H9 (cell line): ENCODE results near the gene NUP107. TPM values are rescaled to one million over a fixed set of nuclear protein-coding genes. Genes with fewer than 3 reads are reported as not detected.

ENCODE experiments used
- DNase-seq: peaks from one replicate; pipeline ENCODE4 v3.0.0-alpha.2; 2017
- H2AFZ ChIP-seq: one replicate; pipeline ENCODE4 v1.6.1; 2013; ENCODE audit warnings: mild to moderate bottlenecking, low read length, control low read depth, moderate library complexity
- H2AK5ac ChIP-seq: 2 replicates; pipeline ENCODE4 v1.6.1; 2013; ENCODE audit warnings: low read length, control low read depth, mixed read lengths; ENCODE audit not compliant: insufficient read length
- H2BK120ac ChIP-seq: one replicate; pipeline ENCODE4 v1.6.1; 2013; ENCODE audit warnings: low read depth, mild to moderate bottlenecking, low read length, control low read depth, inconsistent platforms; ENCODE audit not compliant: poor library complexity, severe bottlenecking
- H2BK12ac ChIP-seq: 2 replicates; pipeline ENCODE4 v1.6.1; 2013; ENCODE audit warnings: low read length, control low read depth, mixed read lengths, low read depth; ENCODE audit not compliant: insufficient read length
- H2BK15ac ChIP-seq: 2 replicates; pipeline ENCODE4 v1.6.1; 2013; ENCODE audit warnings: low read depth, low read length, control low read depth
- H2BK20ac ChIP-seq: one replicate; pipeline ENCODE4 v1.6.1; 2013; ENCODE audit warnings: low read depth, mild to moderate bottlenecking, low read length, control low read depth, inconsistent platforms; ENCODE audit not compliant: poor library complexity, severe bottlenecking
- H2BK5ac ChIP-seq: 2 replicates; pipeline ENCODE4 v1.6.1; 2013; ENCODE audit warnings: low read length, control low read depth, mixed read lengths; ENCODE audit not compliant: insufficient read length
- H3K14ac ChIP-seq: 2 replicates; pipeline ENCODE4 v1.6.1; 2013; ENCODE audit warnings: low read length, control low read depth; ENCODE audit not compliant: insufficient read depth
- H3K18ac ChIP-seq: 2 replicates; pipeline ENCODE4 v1.6.1; 2013; ENCODE audit warnings: low read depth, mild to moderate bottlenecking, mixed read lengths, low read length, control low read depth; ENCODE audit not compliant: insufficient read length
- H3K23ac ChIP-seq: 2 replicates; pipeline ENCODE4 v1.6.1; 2013; ENCODE audit warnings: low read length, control low read depth, mixed read lengths, low read depth; ENCODE audit not compliant: insufficient read length
- H3K23me2 ChIP-seq: 2 replicates; pipeline ENCODE4 v1.6.1; 2013; ENCODE audit warnings: low read depth, mild to moderate bottlenecking, mixed read lengths, low read length, control low read depth; ENCODE audit not compliant: insufficient read length, poor library complexity, severe bottlenecking
- H3K27ac ChIP-seq: 2 replicates; pipeline ENCODE4 v1.5.1; 2013; ENCODE audit warnings: low read length, control low read depth, mixed read lengths, low read depth; ENCODE audit not compliant: insufficient read length
- H3K27me3 ChIP-seq: 2 replicates; pipeline ENCODE4 v1.6.1; 2013; ENCODE audit warnings: low read length, control low read depth, inconsistent platforms; ENCODE audit not compliant: insufficient read depth
- H3K4ac ChIP-seq: 2 replicates; pipeline ENCODE4 v1.6.1; 2013; ENCODE audit warnings: low read depth, mild to moderate bottlenecking, control low read depth, inconsistent platforms, low read length, moderate library complexity
- H3K4me1 ChIP-seq: 2 replicates; pipeline ENCODE4 v1.6.1; 2013; ENCODE audit warnings: low read length, control low read depth, inconsistent platforms; ENCODE audit not compliant: insufficient read depth
- H3K4me2 ChIP-seq: 2 replicates; pipeline ENCODE4 v1.6.1; 2013; ENCODE audit warnings: low read length, control low read depth, mixed read lengths; ENCODE audit not compliant: insufficient read length, insufficient read depth
- H3K56ac ChIP-seq: 2 replicates; pipeline ENCODE4 v1.6.1; 2013; ENCODE audit warnings: low read depth, mild to moderate bottlenecking, mixed read lengths, low read length, control low read depth; ENCODE audit not compliant: insufficient read length
- H3K79me1 ChIP-seq: 2 replicates; pipeline ENCODE4 v1.6.1; 2013; ENCODE audit warnings: low read depth, mild to moderate bottlenecking, moderate library complexity, low read length, control low read depth, inconsistent platforms; ENCODE audit not compliant: insufficient read depth, poor library complexity, severe bottlenecking
- H3K79me2 ChIP-seq: 2 replicates; pipeline ENCODE4 v1.6.1; 2013; ENCODE audit warnings: low read length, control low read depth, inconsistent platforms; ENCODE audit not compliant: insufficient read depth
- H3K9ac ChIP-seq: 2 replicates; pipeline ENCODE4 v1.6.1; 2013; ENCODE audit warnings: low read length, control low read depth, mixed read lengths; ENCODE audit not compliant: insufficient read length; ENCODE audit errors: extremely low read depth
- H3K9me3 ChIP-seq: one replicate; pipeline ENCODE4 v1.6.1; 2013; ENCODE audit warnings: low read depth, low read length, inconsistent platforms; ENCODE audit not compliant: control insufficient read depth
- H3T11ph ChIP-seq: one replicate; pipeline ENCODE4 v1.6.1; 2013; ENCODE audit warnings: mild to moderate bottlenecking, low read length, control low read depth, inconsistent platforms
- H4K20me1 ChIP-seq: one replicate; pipeline ENCODE4 v1.6.1; 2013; ENCODE audit not compliant: control insufficient read depth, insufficient read length, insufficient read depth
- H4K5ac ChIP-seq: 2 replicates; pipeline ENCODE4 v1.6.1; 2013; ENCODE audit warnings: low read depth, mild to moderate bottlenecking, mixed read lengths, low read length, control low read depth; ENCODE audit not compliant: insufficient read length
- H4K8ac ChIP-seq: replicated peaks from 2 replicates; pipeline ENCODE4 v1.6.1; 2013; ENCODE audit warnings: low read length, control low read depth, mixed read lengths, low read depth; ENCODE audit not compliant: insufficient read length
- H4K91ac ChIP-seq: 2 replicates; pipeline ENCODE4 v1.6.1; 2013; ENCODE audit warnings: low read depth, mild to moderate bottlenecking, moderate library complexity, mixed read lengths, low read length, control low read depth; ENCODE audit not compliant: insufficient read length
- H3K27ac Mint-ChIP-seq, 3 experiments: 2 replicates in 2 of 3; 3 replicates in 1 of 3; pipeline ENCODE4 v1.8.0; 2020 to 2021; ENCODE audit warnings: mixed read lengths in 3 of 3, mild to moderate bottlenecking in 1 of 3, moderate library complexity in 1 of 3
- H3K27me3 Mint-ChIP-seq: 2 replicates; pipeline ENCODE4 v1.8.0; 2021; ENCODE audit warnings: low read depth, mild to moderate bottlenecking, moderate library complexity, mixed read lengths
- H3K36me3 Mint-ChIP-seq, 3 experiments: 2 replicates in 2 of 3; 3 replicates in 1 of 3; pipeline ENCODE4 v1.8.0; 2020 to 2021; ENCODE audit warnings: low read depth in 3 of 3, mixed read lengths in 3 of 3; ENCODE audit not compliant: insufficient read depth in 1 of 3
- H3K4me1 Mint-ChIP-seq, 2 experiments: 2 replicates each; pipeline ENCODE4 v1.8.0; 2020; ENCODE audit warnings: mixed read lengths in 2 of 2
- H3K4me3 Mint-ChIP-seq, 2 experiments: 2 replicates in 1 of 2; 3 replicates in 1 of 2; pipeline ENCODE4 v1.8.0; 2020 to 2021; ENCODE audit warnings: mild to moderate bottlenecking in 2 of 2, mixed read lengths in 2 of 2, moderate library complexity in 1 of 2
- H3K9me3 Mint-ChIP-seq, 2 experiments: 2 replicates in 1 of 2; 3 replicates in 1 of 2; pipeline ENCODE4 v1.8.0; 2020; ENCODE audit warnings: mild to moderate bottlenecking in 2 of 2, mixed read lengths in 2 of 2, moderate library complexity in 1 of 2
- CTCF ChIP-seq: fragments of 200-600 bp; sonication (generic); conservative IDR thresholded peaks from 3 replicates; pipeline ENCODE4 v1.8.0; 2021; ENCODE audit warnings: antibody characterized with exemption, mild to moderate bottlenecking
- WGBS: extraction: QIAGEN DNeasy Blood & Tissue Kit; methylation state at CpG from one replicate; pipeline ENCODE4 v1.1.7; 2013; ENCODE audit warnings: missing lambda C conversion rate, low lambda C conversion rate, mixed read lengths; ENCODE audit not compliant: insufficient read length; ENCODE audit errors: extremely low coverage; 5-methylcytosine and 5-hydroxymethylcytosine counted together
- total RNA-seq: library from RNA; stranded (reverse); gene quantifications from 2 replicates; pipeline ENCODE4 v1.2.1, GENCODE V29; 2021

Gene NUP107
- total RNA-seq, 1 experiment from 2014 or later: 147 TPM

DNA sequence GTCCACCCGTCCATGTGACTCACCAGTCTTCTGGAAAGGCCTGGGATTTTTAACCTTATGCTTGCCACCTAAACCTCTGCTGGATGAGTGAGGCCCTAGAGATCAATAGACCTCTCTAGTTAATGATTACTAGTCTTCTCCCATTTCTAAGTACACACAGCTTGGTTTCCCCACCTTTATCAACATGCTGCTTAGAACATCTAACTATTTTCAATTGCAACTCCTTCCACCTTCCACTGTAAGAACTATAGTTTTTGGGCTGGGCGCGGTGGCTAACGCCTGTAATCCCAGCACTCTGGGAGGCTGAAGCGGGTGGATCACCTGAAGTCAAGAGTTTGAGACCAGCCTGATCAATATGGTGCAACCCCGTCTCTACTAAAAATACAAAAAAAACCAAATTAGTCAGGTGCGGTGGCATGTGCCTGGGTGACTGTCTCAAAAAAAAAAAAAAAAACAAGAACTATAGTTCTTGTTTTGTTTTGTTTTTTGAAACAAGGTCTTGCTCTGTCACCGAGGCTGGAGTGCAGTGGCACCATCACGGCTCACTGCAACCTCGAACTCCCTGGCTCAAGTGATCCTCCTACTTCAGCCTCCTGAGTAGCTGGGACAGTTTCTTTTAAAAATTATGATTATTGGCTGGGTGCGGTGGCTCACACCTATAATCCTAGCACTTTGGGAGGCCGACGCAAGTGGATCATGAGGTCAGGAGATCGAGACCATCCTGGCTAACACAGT is 102.5 kb downstream of the NUP107 start:
- H3K4me2 ChIP-seq: no peak overlapping the region
- H2BK120ac ChIP-seq: no peak overlapping the region
- no peak overlapping the region for H3K27ac Mint-ChIP-seq
- H3K18ac ChIP-seq: no peak overlapping the region
- H3K9ac ChIP-seq: no peak overlapping the region
- H3K23ac ChIP-seq: no peak overlapping the region
- H2AK5ac ChIP-seq: no peak overlapping the region
- no peak overlapping the region for H2BK5ac ChIP-seq
- H3K4me3 Mint-ChIP-seq: no peak overlapping the region
- no peak overlapping the region for H2BK15ac ChIP-seq
- DNase-seq: no peak
- peaks cover 5 to 9% of the 10 kb centered on the region in 2 experiments for H3K4me1 Mint-ChIP-seq
- no peaks in the 10 kb centered on the region for H3K4me1 ChIP-seq
- H2AFZ ChIP-seq: no peak overlapping the region
- no CpG with 5 or more reads among the region's 14 CpGs for WGBS
- no peaks in the 10 kb centered on the region for H3K36me3 Mint-ChIP-seq
- H3K9me3 Mint-ChIP-seq: no peaks in the 10 kb centered on the region
- no peaks in the 10 kb centered on the region for H3K79me2 ChIP-seq
- no peak overlapping the region for H4K91ac ChIP-seq
- H3K27ac ChIP-seq: no peak overlapping the region
- H3K56ac ChIP-seq: no peak overlapping the region
- H3K27me3 ChIP-seq: no peaks in the 10 kb centered on the region
- H2BK12ac ChIP-seq: no peak overlapping the region
- no peak for TF ChIP-seq CTCF
- H2BK20ac ChIP-seq: no peak overlapping the region
- no peaks in the 10 kb centered on the region for H3K23me2 ChIP-seq
- H4K20me1 ChIP-seq: no peaks in the 10 kb centered on the region
- H3K9me3 ChIP-seq: no peaks in the 10 kb centered on the region
- no peak overlapping the region for H3K4ac ChIP-seq
- no peak overlapping the region for H4K5ac ChIP-seq
- no peak overlapping the region for H4K8ac ChIP-seq
- H3K14ac ChIP-seq: no peak overlapping the region
- no peaks in the 10 kb centered on the region; the same call in 1 of the 2 replicates for H3K27me3 Mint-ChIP-seq
- H3K79me1 ChIP-seq: no peaks in the 10 kb centered on the region
- H3T11ph ChIP-seq: no peak overlapping the region
